DMS 273 treated with DMSO at 0.1 percent for 48 hours (cell line): ENCODE measurements around the gene PLAAT3.
"Not testable (repeated sequence)": the region's sequence is repeated elsewhere in the genome, so short reads cannot be mapped to it uniquely, and the experiment has no call there.

Source experiments
- DNase-seq: peaks from one replicate; lab custom pipeline; 2025; lab: John Stamatoyannopoulos, UW

Gene PLAAT3

DNA sequence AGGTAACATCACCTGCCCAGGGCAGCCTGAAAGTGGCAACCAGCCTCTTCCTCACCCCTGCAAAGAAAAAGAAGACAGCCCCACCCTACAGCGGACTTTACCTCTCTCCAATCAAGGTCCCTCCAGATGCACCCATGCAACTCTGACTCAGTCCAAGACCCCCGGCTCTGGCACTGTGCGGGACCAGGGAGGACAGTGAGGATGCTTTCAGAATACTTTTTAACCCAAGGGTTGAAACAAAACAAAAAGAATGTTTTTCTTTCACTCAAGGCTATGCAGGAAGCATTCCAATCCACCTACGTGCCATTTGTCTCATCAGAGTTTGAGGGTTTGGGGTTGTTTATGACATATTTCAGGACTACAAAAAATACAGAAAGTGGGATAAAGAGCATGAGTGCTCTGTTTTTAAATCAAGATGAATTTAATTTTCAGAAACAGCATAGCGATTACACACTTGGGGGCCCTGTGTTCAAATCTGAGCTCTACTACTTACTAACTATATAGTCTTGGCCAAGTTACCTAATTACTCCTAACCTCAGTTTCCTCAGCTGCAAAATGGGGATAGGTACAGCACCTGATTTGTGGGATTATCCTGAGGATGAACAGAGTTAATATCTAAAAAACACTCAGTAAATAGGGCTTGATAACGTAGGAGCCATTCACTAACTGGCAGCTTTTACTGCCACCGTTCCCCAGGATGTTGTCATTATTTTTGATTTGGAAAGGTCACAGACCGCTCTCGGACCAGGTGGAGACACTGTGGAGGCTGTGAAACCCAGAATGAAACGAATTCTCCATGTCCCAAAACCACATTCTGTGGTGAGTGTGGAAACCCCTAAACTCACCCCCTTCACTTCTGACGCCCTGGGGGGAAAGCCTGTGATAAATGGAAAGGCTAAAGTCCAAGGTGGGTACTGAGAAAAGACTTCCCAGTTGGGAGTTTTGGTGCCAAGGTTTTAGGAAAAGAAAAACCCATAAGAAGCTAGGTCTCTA lies 5.6 kb downstream of the PLAAT3 start:
- no peak for DNase-seq

- DNase-seq = no peak
Measured at GRCh38 chr11:63603180-63603518, 11.1 kb downstream of the PLAAT3 start.

GRCh38 chr11:63602290-63603179 lies 11.7 kb downstream of the PLAAT3 start:
- not testable (repeated sequence) for DNase-seq

GRCh38 chr11:63599211-63600122 lies 14.8 kb downstream of the PLAAT3 start:
- DNase-seq = no peak

GRCh38 chr11:63598556-63598955 lies 15.7 kb downstream of the PLAAT3 start:
- no peak for DNase-seq

DNA sequence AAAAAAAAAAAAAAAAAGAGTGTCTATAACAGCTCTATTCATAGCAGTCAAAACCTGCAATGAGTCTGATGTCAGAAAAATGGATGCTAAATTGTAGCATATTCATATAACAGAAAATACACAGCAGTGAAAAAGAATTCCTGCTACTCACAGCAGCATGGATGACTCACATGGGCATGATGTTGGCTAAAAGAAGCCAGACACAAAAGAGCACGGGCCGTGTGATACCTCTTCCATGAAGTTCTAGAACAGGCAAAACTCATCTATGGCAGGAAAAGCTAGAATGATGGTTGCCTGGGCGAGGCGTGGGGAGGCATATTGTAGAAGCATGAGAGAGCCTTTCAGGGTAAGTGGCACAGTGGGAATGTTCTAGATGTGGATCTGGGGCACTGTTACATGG lies 18.9 kb downstream of the PLAAT3 start:
- DNase-seq = no peak

DNA sequence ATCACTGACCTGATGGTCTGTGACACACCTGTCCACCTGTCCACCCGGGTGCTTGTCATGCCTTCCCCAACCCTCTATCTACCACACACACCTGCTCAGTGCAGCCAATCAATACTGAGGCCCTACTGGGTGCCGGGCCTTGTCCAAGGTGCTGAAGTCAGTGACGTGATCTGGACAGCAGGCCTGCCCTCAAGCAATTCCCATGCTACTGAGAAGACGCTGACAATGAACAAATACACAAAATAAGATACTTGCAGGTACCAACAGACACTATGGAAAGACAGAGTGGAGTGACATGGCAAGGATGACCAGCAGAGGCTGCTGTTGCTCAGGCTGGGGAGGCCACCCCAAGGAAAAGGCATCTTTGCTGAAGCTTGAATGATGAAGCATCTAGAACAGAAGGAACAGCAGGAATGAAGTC lies 21.2 kb downstream of the PLAAT3 start:
- no peak for DNase-seq

- no peak for DNase-seq
Measured at GRCh38 chr11:63590024-63590788, 24.0 kb downstream of the PLAAT3 start.

DNA sequence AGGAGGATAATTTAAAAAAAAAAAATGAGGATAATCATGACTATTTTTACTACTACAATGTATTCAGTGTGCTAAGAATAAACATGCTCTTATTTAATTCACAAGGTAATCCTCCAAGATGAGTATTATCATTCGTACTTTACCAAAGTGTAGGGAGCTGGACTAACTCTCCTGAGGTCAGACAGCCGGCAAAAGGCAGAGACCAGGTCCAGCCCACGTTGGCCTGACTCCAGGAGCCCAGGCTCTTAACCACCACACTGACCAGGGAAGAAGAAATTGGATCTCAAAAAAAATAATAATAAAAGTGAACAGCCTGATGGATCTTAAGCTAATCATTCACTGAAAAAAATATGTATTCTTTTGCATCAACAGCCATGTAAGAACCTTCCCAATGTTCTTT lies 25.2 kb downstream of the PLAAT3 start:
- no peak for DNase-seq

- no peak for DNase-seq
Measured at GRCh38 chr11:63586451-63587166, 27.6 kb downstream of the PLAAT3 start.

DNA sequence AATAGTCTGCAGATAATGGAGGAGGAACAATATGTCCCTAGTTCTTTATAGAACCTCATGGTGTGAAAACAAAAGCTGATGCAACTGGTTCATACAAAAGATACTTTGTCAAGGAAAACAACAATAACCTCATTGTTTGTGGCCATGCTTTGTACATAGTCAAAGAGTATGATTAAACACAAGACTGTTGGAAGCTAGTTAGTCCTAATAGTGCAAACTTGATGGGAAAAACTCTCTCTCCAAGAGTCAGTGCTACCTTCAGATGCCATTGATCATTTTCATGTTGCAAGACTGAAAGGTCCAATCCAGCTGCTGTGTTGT lies 30.9 kb downstream of the PLAAT3 start:
- no peak for DNase-seq

DNA sequence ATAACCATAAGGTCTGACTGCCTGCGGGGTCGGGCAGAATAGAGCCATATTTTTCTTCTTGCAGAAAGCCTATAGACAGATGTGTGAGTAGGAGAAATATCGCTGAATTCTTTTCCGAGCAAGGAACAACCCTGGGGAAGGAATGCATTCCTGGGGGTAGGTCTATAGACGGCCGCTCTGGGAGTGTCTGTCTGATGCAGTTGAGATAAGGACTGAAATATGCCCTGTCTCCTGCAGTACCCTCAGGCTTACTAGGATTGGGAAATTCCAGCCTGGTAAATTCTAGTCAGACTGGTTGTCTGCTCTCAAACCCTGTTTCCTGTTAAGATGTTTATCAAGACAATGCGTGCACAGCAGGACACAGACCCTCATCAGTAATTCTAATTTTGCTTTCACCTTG lies 33.0 kb downstream of the PLAAT3 start:
- not testable (repeated sequence) for DNase-seq

DNA sequence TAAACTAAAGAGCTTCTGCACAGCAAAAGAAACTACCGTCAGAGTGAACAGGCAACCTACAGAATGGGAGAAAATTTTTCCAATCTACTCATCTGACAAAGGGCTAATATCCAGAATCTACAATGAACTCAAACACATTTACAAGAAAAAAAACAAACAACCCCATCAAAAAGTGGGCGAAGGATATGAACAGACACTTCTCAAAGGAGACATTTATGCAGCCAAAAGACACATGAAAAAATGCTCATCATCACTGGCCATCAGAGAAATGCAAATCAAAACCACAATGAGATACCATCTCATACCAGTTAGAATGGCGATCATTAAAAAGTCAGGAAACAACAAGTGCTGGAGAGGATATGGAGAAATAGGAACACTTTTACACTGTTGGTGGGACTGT lies 35.4 kb downstream of the PLAAT3 start:
- DNase-seq = not testable (repeated sequence)

GRCh38 chr11:63574856-63575602 lies 39.2 kb downstream of the PLAAT3 start:
- DNase-seq = no peak

DNA sequence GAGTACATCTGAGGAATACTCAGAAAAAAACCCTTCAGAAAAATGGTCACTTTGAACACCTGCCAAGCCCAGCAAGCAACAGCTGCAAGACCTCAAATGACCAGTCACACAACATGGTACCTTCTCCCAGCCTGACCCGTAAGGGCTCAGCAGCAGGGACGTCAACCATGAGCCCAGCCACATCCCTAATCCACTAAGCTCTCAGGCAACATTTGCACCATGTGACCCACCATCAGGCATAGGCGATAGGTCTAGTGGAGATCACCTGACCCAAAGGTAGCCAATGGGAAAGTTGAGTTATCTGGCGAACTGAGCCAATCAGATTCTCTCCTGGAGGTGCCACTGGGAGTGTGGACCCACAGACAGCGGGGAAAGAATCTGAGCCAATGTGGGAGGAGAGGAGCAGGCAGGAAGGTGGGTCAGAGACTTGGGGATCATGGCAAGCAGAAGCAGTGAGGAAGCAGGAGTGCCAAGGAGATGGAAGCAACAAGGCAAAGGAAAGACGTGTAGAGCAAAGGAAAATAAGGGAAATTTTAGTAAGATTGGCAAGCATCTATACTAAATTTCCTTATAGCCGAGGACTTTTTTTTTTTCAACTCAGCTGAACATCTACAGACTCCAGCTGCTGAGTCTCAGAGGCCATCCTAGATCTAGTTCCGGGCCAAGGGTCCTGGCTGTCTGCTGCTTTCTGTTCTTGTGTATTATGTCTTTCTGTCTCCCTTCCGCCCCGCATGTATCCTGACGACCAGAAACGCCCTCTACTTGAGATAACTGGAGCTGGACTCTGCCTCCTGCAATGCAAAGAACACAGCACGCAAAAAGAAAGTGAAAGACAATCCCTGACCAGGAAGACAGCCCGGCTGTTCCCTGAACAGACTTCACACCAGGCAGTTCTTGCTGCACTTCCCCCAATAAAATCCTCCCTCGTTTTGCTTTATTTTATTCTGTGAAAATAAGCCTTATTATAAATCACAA lies 40.1 kb downstream of the PLAAT3 start:
- DNase-seq = peak; percentile 11

DNA sequence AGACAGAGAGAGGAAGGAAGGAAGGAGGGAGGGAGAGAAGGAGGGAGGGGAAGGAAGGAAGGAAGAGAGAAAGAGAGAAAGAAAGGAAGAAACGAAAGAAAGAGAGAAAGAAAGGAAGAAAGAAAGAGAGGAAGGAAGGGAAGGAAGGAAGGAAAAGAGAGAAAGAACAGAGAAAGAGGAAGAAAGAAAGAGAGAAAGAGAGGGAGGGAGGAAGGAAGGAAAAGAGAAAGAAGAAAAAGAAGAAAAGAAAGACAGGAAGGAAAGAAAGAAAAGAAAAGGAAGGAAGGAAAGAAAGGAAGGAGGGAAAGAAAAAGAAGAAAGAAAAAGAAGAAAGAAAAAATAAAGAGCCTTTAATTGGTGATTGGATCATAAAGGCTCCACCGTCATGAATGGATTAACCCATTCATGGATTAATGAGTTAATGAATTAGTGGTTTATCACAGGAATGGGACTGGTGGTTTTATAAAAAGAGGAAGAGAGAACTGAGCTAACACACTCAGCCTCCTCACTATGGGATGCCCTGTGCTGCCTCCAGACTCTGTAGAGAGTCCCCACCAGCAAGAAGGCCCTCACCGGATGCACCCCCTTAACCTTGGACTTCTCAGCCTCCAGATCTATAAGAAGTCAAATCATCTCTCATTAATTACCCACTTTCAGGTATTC lies 42.1 kb downstream of the PLAAT3 start:
- DNase-seq = no peak

DNA sequence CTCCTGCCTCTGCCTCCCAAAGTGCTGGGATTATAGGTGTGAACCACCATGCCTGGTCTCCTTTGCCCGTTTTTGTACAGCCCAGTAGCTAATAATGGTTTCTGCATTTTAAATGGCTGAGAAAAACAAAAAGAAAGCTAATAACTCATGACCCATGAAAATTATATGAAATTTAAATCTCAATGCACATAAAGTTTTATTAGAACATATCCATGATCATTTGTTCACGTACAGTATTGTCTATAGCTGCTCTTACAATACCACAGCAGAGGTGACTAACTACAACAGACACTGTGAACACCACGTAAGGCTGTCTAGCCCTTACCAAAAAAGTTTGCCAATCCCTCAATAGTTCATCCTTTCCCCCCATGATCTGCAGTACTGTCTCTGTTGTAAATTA lies 44.7 kb downstream of the PLAAT3 start:
- DNase-seq = no peak
